ENCODE results near the gene NTN1. TPM values are rescaled to one million over a fixed set of nuclear protein-coding genes. Genes with fewer than 3 reads are reported as not detected.
"Not testable (repeated sequence)": the region's sequence is repeated elsewhere in the genome, so short reads cannot be mapped to it uniquely, and the experiment has no call there.

Gene NTN1
- total RNA-seq, 4 donors from 2014 or later: 15.9 to 31.0 (median 25.0) TPM

DNA sequence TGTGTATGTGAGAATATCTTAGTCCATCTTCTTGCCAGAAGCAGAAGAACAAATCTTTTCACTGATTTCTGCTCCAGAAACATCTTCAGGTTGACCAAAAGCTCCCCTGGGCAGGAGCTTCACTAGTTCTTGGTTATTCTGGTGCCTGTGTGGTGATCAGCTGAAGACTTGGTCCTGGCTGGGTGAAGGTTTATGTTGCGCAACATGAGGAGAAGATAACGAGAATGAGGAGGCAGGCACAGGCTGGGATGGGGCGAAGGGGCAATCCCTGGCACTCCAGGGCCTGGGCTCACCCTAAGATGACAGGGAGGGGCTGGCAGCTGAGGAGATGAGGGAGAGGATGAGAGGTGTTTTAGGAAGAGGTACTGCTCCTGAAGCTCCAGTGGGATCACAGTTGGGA, 232.0 kb downstream of the NTN1 start:
- Histone ChIP-seq H3K27ac (no peak overlapping the region), H3K4me3 (no peak overlapping the region), H3K4me1 (peaks cover 0 to 10% (median 0%) of the 10 kb centered on the region in 4 donors), H3K27me3 (no peaks in the 10 kb centered on the region), H3K9me3 (no peaks in the 10 kb centered on the region), H3K36me3 (peaks cover 0 to 11% (median 0%) of the 10 kb centered on the region in 3 donors)
- WGBS, 2 donors: 85 to 94% methylated on average over 3 of the region's 3 CpGs
- DNase-seq (ENCODE audit: low spot score in 2 of 2): no peak
- TF ChIP-seq EP300 (IDR thresholded peaks at IDR 0.05) (no peak), POLR2A (IDR thresholded peaks at IDR 0.05) (no peak)
- TF ChIP-seq, protein P1, sequence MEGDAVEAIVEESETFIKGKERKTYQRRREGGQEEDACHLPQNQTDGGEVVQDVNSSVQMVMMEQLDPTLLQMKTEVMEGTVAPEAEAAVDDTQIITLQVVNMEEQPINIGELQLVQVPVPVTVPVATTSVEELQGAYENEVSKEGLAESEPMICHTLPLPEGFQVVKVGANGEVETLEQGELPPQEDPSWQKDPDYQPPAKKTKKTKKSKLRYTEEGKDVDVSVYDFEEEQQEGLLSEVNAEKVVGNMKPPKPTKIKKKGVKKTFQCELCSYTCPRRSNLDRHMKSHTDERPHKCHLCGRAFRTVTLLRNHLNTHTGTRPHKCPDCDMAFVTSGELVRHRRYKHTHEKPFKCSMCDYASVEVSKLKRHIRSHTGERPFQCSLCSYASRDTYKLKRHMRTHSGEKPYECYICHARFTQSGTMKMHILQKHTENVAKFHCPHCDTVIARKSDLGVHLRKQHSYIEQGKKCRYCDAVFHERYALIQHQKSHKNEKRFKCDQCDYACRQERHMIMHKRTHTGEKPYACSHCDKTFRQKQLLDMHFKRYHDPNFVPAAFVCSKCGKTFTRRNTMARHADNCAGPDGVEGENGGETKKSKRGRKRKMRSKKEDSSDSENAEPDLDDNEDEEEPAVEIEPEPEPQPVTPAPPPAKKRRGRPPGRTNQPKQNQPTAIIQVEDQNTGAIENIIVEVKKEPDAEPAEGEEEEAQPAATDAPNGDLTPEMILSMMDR (IDR thresholded peaks at IDR 0.05): no peak

DNA sequence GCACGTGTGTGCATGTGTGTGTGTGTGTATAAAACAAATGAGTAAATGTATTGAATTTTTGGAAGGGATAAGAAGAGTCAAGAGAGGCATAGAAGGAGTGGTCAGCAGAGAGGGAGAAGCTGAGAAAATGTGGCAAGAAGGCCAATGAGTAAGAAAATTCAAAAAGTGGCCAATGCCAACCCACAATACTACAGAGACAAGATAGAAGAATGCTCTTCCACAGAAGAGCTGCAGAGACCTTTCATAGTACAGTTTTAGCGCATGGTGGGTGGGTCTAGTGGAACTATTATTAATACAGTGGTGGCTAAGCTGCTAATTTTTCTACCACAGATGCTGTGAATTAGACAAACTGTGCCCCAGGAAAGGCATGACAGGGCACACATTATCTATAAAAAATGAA, 233.5 kb downstream of the NTN1 start:
- Histone ChIP-seq H3K4me3 (no peak overlapping the region), H3K27me3 (no peaks in the 10 kb centered on the region), H3K27ac (no peak overlapping the region), H3K36me3 (peaks cover 0 to 1% (median 0%) of the 10 kb centered on the region in 3 donors), H3K4me1 (peaks cover 0 to 19% (median 0%) of the 10 kb centered on the region in 4 donors), H3K9me3 (no peaks in the 10 kb centered on the region)
- WGBS, 2 donors: 92 to 94% methylated on average over 2 of the region's 2 CpGs
- TF ChIP-seq POLR2A (IDR thresholded peaks at IDR 0.05) (no peak), EP300 (IDR thresholded peaks at IDR 0.05) (no peak)
- TF ChIP-seq, protein P1 (IDR thresholded peaks at IDR 0.05): no peak
- no peak for DNase-seq (ENCODE audit: low spot score in 2 of 2)

DNA sequence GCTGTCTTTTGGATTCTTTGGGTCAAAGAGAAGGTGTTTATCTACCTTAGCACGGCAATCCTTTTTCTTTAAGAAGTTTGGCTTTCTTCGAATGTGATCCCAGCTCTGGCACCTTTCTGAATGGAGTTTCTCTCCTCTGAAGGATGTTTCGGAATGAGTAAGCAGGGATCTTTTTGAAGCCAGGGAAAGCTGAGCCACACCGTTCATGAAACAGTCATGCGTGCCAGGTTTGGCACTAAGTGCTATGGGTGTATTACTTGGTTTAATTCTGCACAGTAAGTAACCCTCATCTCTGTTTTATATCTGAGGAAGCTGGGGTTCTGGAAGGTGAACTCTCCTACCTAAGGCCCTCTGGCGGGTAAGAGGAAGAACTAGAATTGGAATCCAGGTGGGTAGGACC, 234.5 kb downstream of the NTN1 start:
- H3K9me3 ChIP-seq: no peaks in the 10 kb centered on the region
- peaks cover 0 to 19% (median 0%) of the 10 kb centered on the region in 4 donors for H3K4me1 ChIP-seq
- no peak overlapping the region for H3K4me3 ChIP-seq
- no peaks in the 10 kb centered on the region for H3K36me3 ChIP-seq
- no peak overlapping the region for H3K27ac ChIP-seq
- DNase-seq (ENCODE audit: low spot score in 2 of 2): no peak
- TF ChIP-seq EP300 (IDR thresholded peaks at IDR 0.05) (no peak), POLR2A (IDR thresholded peaks at IDR 0.05) (no peak)
- TF ChIP-seq, protein P1 (IDR thresholded peaks at IDR 0.05): no peak
- 79 to 80% methylated on average over 6 of the region's 6 CpGs for WGBS, 2 donors
- no peaks in the 10 kb centered on the region for H3K27me3 ChIP-seq

DNA sequence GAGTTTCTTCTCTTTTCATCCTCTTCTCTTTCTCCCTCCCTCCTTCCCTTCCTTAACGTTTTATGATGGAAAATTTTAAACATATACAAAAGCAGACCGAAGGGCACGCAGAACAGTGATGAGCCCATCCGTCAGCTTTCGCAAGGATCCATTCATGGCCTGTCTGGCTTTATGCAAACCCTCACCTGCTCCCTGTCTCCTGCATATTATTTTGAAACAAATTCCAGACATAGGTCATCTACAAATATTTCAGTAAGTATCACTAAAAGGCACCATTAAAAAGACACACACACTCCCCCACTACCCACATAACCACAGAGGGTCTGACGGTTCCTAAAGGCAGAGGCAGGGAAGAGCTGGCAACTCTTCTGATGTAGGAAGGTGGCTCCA, 235.0 kb downstream of the NTN1 start:
- Histone ChIP-seq H3K27me3 (no peaks in the 10 kb centered on the region), H3K36me3 (no peaks in the 10 kb centered on the region), H3K9me3 (no peaks in the 10 kb centered on the region), H3K4me1 (peaks cover 0 to 19% (median 0%) of the 10 kb centered on the region in 4 donors), H3K4me3 (no peak overlapping the region), H3K27ac (no peak overlapping the region)
- 84 to 86% methylated on average over 6 of the region's 6 CpGs for WGBS, 2 donors
- DNase-seq (ENCODE audit: low spot score in 2 of 2): no peak
- no peak for TF ChIP-seq POLR2A (IDR thresholded peaks at IDR 0.05)
- TF ChIP-seq, protein P1 (IDR thresholded peaks at IDR 0.05): no peak
- no peak for TF ChIP-seq EP300 (IDR thresholded peaks at IDR 0.05)

DNA sequence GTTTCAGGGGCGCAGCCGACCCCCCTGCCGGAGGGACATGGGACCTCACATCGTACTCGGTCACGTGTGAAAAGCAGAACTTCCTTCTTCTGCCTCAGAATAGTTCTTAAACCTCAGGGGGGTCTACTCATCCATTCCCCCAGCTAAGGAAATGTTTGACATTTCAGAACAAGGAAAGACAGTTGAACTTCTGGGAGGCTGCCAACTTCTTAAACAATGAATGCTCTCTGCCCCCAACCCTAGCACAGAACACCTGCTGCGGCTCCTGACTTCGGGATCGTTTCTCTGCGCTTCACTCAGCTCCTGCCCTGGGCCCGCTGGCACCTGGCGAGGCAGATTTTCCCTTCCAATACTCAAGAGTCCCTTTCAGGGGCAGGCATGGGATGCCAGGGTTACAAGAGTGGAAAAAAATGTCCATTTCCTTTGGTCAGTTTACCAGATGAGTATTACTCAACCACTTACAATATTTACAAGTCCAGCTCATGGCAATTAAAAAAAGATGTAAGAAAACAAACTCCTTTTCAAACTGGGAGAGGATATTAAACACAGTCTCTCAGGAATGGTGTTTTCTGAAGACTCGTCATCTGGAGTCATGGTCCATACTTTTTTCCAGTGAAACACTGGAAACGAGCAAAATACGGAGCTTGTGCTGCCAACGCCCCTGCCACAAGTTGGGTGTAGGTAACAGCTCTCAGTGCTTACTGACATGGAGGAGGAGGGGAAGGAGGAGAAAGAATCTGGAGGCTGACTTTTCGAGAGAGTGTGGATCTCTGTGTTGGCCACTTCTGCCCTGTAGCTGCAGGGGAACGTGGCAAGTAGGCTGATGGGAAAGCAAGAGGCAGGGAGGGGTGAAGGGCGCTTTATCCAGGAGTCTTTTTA, 235.7 kb downstream of the NTN1 start:
- H3K9me3 ChIP-seq: no peaks in the 10 kb centered on the region
- TF ChIP-seq EP300 (IDR thresholded peaks at IDR 0.05): no peak
- TF ChIP-seq, protein P1 (IDR thresholded peaks at IDR 0.05): no peak
- TF ChIP-seq POLR2A (IDR thresholded peaks at IDR 0.05): no peak
- H3K4me1 ChIP-seq: peaks cover 0 to 19% (median 0%) of the 10 kb centered on the region in 4 donors
- WGBS, 2 donors: 48 to 54% methylated on average over 19 of the region's 19 CpGs
- no peaks in the 10 kb centered on the region for H3K36me3 ChIP-seq
- no peak overlapping the region for H3K4me3 ChIP-seq
- no peak for DNase-seq (ENCODE audit: low spot score in 2 of 2)
- H3K27ac ChIP-seq: no peak overlapping the region
- H3K27me3 ChIP-seq: no peaks in the 10 kb centered on the region

DNA sequence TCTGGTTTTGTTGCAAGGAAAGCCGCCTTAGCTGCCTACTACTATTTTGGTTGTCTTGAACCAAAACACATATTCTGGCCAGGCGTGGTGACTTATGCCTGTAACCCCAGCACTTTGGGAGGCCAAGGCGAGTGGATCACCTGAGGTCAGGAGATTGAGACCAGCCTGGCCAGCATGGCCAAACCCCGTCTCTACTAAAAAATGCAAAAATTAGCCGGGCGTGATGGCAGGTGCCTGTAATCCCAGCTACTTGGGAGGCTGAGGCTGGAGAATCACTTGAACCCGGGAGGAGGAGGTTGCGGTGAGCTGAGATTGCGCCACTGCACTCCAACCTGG, 236.3 kb downstream of the NTN1 start:
- H3K36me3 ChIP-seq; H3K4me3 ChIP-seq; H3K9me3 ChIP-seq; DNase-seq (ENCODE audit: low spot score in 2 of 2); H3K27me3 ChIP-seq; H3K27ac ChIP-seq: not testable (repeated sequence)
- WGBS, 2 donors: 93 to 95% methylated on average over 9 of the region's 9 CpGs
- peaks cover 0 to 19% (median 0%) of the 10 kb centered on the region in 4 donors for H3K4me1 ChIP-seq
